Right atrium auricular region (tissue), 2 donors: ENCODE measurements around the gene SLC26A8. TPM values are rescaled to one million over a fixed set of nuclear protein-coding genes. Genes with fewer than 3 reads are reported as not detected.
"Not testable (repeated sequence)": the region's sequence is repeated elsewhere in the genome, so short reads cannot be mapped to it uniquely, and the experiment has no call there.

ENCODE experiments used
- DNase-seq: peaks from one replicate; pipeline ENCODE4 v3.0.0-alpha.2; 2019; ENCODE audit warnings: low spot score
- H3K27ac ChIP-seq, 2 donors: fragments of 200-600 bp; sonication (generic); 1 replicate in 1 of 2; 2 replicates in 1 of 2; pipeline ENCODE4 v1.5.1; 2016 to 2019
- H3K27me3 ChIP-seq, 2 donors: fragments of 200-600 bp; sonication (generic); one replicate each; pipeline versions ENCODE4 v1.5.1 to v1.6.0; 2017 to 2019
- H3K36me3 ChIP-seq: fragments of 200-600 bp; sonication (generic); one replicate; pipeline ENCODE4 v1.5.1; 2016
- H3K4me1 ChIP-seq, 2 donors: fragments of 200-600 bp; sonication (generic); one replicate each; pipeline versions ENCODE4 v1.5.1 to v1.6.0; 2017 to 2019
- H3K4me3 ChIP-seq, 2 donors: fragments of 200-600 bp; sonication (generic); 1 replicate in 1 of 2; 2 replicates in 1 of 2; pipeline ENCODE4 v1.5.1; 2017 to 2019; ENCODE audit warnings: mild to moderate bottlenecking in 1 of 2, moderate library complexity in 1 of 2
- H3K9me3 ChIP-seq, 2 donors: fragments of 200-600 bp; sonication (generic); one replicate each; pipeline ENCODE4 v1.5.1; 2019
- total RNA-seq, 2 donors: library from RNA; depleted of rRNA; stranded (reverse); fragments of >200 nt; gene quantifications; one replicate each; pipeline ENCODE4 v1.1.0, GENCODE V29; 2016
- TF ChIP-seq, protein P1 (sequence below), 2 donors: fragments of 200-600 bp; sonication (generic); IDR thresholded peaks; one replicate each; pipeline ENCODE4 v1.5.1; 2019; ENCODE audit warnings: antibody characterized with exemption in 2 of 2

Gene SLC26A8
- total RNA-seq, 2 donors from 2014 or later: not detected

DNA sequence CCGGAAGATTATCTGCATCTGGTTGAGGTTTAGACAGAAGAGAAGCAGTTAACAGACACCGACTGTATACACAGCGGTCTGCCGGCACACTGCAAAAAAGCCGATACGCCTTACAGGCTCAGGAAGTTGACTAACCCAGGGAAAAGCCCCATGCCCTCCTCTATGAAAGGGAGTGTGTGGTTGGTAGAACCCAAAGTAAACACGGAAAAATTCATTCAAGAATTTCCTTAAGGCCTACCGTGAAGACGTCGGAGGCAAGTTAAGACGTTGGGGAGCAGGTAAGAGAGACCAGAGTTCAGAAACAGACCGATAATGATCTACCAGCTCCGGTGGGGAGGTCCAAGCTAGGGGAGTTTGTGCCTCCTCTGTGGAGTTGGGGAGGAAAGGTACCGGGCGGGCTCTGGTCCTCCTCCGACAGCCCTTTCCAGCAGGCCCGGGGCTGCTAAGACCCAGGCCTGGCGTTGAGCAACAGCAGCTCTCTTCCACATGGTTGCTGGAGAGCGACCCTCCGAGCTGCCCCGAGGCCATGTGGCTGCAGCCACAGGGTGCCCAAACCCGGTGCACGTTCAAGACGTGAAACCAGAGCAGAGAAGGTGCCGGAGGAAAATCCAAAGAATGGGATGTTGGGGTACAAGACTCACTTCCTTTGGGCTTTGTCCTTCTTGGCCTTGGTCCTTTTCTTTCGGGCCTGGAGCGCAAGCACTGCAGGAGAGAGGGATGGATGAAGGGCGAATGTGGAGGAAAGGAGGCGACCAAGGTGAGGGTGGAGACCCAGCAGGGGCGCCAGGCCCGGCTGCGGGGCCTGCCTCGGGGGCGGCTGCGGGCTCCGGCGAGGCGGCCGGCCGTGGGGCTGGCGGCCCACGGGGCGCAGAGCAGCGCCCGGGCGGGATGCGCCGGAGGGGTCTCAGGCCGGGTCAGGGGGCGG lies 104.4 kb downstream of the SLC26A8 start:
- Histone ChIP-seq H3K9me3 (no peaks in the 10 kb centered on the region), H3K36me3 (no peaks in the 10 kb centered on the region), H3K4me3 (peak overlapping the region; percentile 87 to 88), H3K4me1 (peaks cover 0 to 26% of the 10 kb centered on the region in 2 donors), H3K27me3 (no peaks in the 10 kb centered on the region), H3K27ac (peak overlapping the region; percentile 68 to 72)
- TF ChIP-seq, protein P1, sequence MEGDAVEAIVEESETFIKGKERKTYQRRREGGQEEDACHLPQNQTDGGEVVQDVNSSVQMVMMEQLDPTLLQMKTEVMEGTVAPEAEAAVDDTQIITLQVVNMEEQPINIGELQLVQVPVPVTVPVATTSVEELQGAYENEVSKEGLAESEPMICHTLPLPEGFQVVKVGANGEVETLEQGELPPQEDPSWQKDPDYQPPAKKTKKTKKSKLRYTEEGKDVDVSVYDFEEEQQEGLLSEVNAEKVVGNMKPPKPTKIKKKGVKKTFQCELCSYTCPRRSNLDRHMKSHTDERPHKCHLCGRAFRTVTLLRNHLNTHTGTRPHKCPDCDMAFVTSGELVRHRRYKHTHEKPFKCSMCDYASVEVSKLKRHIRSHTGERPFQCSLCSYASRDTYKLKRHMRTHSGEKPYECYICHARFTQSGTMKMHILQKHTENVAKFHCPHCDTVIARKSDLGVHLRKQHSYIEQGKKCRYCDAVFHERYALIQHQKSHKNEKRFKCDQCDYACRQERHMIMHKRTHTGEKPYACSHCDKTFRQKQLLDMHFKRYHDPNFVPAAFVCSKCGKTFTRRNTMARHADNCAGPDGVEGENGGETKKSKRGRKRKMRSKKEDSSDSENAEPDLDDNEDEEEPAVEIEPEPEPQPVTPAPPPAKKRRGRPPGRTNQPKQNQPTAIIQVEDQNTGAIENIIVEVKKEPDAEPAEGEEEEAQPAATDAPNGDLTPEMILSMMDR (IDR thresholded peaks at IDR 0.05): no peak
- peak; percentile 59 for DNase-seq

DNA sequence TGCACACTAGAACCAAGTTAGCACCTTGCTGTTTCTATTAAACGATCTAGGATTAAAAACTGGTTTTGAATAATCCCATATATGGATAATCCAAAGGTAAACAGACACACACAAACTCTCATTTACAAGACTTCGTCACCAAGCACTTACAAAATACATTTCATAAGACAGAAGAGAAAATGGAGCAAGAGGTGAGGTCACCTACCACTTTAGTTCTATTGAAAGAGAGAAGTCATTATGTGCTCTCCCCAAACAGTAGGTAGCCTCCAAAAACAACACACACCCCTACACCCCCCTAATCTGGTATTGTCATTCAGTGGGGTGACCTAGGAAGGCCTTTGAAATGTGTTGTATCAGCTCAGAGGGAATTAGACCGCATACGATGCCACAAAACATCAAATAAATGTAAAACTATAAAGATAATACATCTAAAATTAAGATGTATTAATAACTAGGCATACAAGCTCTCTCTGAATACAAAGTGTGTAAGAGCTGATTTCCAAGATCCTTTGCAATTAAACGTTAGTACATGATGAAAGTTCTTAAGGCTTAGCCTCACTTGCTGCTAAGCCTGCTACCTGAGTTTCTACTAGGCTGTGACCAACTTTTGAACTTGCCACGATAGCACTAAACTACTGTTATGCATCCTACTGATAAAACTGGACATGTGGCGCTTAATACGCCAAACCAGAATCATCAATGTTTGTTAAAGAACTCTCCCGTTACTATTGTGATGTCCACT lies 105.2 kb downstream of the SLC26A8 start:
- DNase-seq: no peak
- H3K4me3 ChIP-seq: peak overlapping the region; percentile 87 to 88
- H3K27me3 ChIP-seq: no peaks in the 10 kb centered on the region
- no peaks in the 10 kb centered on the region for H3K9me3 ChIP-seq
- TF ChIP-seq, protein P1 (IDR thresholded peaks at IDR 0.05): no peak
- H3K4me1 ChIP-seq: peaks cover 0 to 26% of the 10 kb centered on the region in 2 donors
- H3K36me3 ChIP-seq: no peaks in the 10 kb centered on the region
- peak overlapping the region in 1 of 2 donors; percentile 57 for H3K27ac ChIP-seq

DNA sequence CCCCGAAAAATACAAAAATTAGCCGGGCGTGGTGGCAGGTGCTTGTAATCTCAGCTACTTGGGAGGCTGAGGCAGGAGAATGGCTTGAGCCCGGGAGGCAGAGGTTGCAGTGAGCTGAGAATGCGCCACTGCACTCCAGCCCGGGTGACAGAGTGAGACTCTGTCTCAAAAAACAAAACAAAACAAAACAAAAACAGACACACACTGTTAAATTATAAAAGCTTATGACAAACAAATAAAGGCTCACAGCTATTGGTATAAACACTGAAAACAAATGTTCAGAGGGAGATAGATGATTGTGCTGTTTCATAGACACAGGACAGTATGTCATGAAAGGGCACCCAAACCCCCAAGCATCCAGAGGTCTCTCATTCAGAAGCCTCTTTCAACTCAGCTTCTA lies 107.5 kb downstream of the SLC26A8 start:
- H3K9me3 ChIP-seq, H3K27me3 ChIP-seq, H3K27ac ChIP-seq, DNase-seq, H3K4me3 ChIP-seq, H3K36me3 ChIP-seq: not testable (repeated sequence)
- peaks cover 0 to 24% of the 10 kb centered on the region in 2 donors for H3K4me1 ChIP-seq

DNA sequence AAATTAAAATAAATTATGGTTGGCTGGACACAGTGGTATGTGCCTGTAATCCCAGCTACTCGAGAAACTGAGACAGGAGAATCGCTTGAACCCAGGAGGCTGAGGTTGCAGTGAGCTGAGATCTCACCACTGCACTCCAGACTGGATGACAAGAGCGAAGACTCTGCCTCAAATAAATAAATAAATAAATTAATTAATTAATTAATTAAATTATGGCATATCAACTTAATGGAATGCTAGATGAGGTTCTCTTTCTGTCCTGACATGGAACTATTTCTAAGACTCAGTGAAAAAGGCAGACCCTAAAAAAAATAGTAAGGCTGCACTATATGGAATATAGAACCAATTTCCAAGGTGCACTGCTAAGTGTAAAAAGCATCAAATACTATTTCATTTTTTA lies 108.4 kb downstream of the SLC26A8 start:
- Histone ChIP-seq H3K4me3 (no peak overlapping the region), H3K27ac (no peak overlapping the region), H3K36me3 (no peaks in the 10 kb centered on the region), H3K4me1 (peaks cover 0 to 19% of the 10 kb centered on the region in 2 donors), H3K9me3 (no peaks in the 10 kb centered on the region), H3K27me3 (no peaks in the 10 kb centered on the region)
- DNase-seq: no peak
- TF ChIP-seq, protein P1 (IDR thresholded peaks at IDR 0.05): no peak

DNA sequence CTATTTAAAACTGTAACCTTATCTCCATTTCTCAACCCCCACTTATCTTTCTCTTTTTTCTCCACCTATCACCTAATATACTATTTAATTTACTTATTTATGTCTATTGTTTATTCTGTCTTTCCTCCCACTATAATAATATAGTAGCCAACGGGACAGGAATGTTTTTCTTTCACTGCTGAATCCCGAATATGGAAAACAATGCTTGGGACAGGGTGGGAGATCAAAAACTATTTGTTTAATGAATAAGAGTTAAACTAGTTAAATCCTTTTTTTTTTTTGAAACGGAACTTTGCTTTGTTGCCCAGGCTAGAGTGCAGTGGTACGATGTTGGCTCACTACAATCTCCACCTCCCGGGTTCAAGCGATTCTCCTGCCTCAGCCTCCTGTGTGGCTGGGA lies 109.9 kb downstream of the SLC26A8 start:
- H3K27me3 ChIP-seq: no peaks in the 10 kb centered on the region
- peaks cover 0 to 13% of the 10 kb centered on the region in 2 donors for H3K4me1 ChIP-seq
- TF ChIP-seq, protein P1 (IDR thresholded peaks at IDR 0.05): no peak
- no peak for DNase-seq
- no peak overlapping the region for H3K27ac ChIP-seq
- H3K4me3 ChIP-seq: no peak overlapping the region
- H3K36me3 ChIP-seq: no peaks in the 10 kb centered on the region
- peaks cover 0 to 3% of the 10 kb centered on the region in 2 donors for H3K9me3 ChIP-seq
